H1 (cell line): ENCODE measurements around the gene PLN. TPM values are rescaled to one million over a fixed set of nuclear protein-coding genes. Genes with fewer than 3 reads are reported as not detected.

ENCODE experiments used
- CTCF ChIA-PET: fragments of 300-600 bp; sonication (Branson Sonifier 250); formaldehyde crosslinking; loops from one replicate; lab custom pipeline; 2021; ENCODE audit not compliant: partially characterized antibody; lab: Charles Lee
- POLR2A ChIA-PET: fragments of 300-600 bp; sonication (Branson Sonifier 250); formaldehyde crosslinking; loops from one replicate; lab custom pipeline; 2021; ENCODE audit warnings: inconsistent platforms; ENCODE audit not compliant: partially characterized antibody; lab: Charles Lee
- DNase-seq, 2 experiments: peaks; one replicate each; pipeline versions ENCODE4 v3.0.0 to v3.0.0-alpha.2; 2010 to 2022; ENCODE audit warnings: low spot score in 2 of 2, low read depth in 1 of 2, mixed read lengths in 1 of 2
- FAIRE-seq: peaks from 2 replicates; lab custom pipeline; 2011; peaks lifted over from hg19 to GRCh38; lab: Jason Lieb, UNC
- H2AFZ ChIP-seq: 2 replicates; pipeline ENCODE4 v1.8.1; 2012; ENCODE audit warnings: low read length, inconsistent platforms
- H2AK5ac ChIP-seq: 2 replicates; pipeline ENCODE4 v1.6.1; 2013; ENCODE audit warnings: low read depth, low read length
- H2BK120ac ChIP-seq: replicated peaks from 2 replicates; pipeline ENCODE3; 2013; ENCODE audit warnings: low read depth, low read length, inconsistent platforms
- H2BK12ac ChIP-seq: 2 replicates; pipeline ENCODE4 v1.6.1; 2013; ENCODE audit warnings: low read depth, low read length
- H2BK15ac ChIP-seq: 2 replicates; pipeline ENCODE4 v1.6.1; 2013; ENCODE audit warnings: low read length
- H2BK20ac ChIP-seq: 2 replicates; pipeline ENCODE4 v1.6.1; 2013; ENCODE audit warnings: low read length
- H2BK5ac ChIP-seq: 2 replicates; pipeline ENCODE4 v1.6.1; 2013; ENCODE audit warnings: low read depth, low read length
- H3K14ac ChIP-seq: 2 replicates; pipeline ENCODE4 v1.6.1; 2013; ENCODE audit warnings: inconsistent platforms; ENCODE audit not compliant: insufficient read length
- H3K18ac ChIP-seq: 2 replicates; pipeline ENCODE4 v1.6.1; 2013; ENCODE audit warnings: low read length; ENCODE audit errors: extremely low read depth
- H3K23ac ChIP-seq: 2 replicates; pipeline ENCODE4 v1.6.1; 2013; ENCODE audit warnings: inconsistent platforms; ENCODE audit not compliant: insufficient read length
- H3K23me2 ChIP-seq: 2 replicates; pipeline ENCODE4 v1.6.1; 2013; ENCODE audit warnings: low read depth, low read length
- H3K27ac ChIP-seq: 2 replicates; pipeline ENCODE4 v1.6.1; 2011; ENCODE audit warnings: low read depth, low read length, inconsistent platforms
- H3K27me3 ChIP-seq, 4 experiments: replicated peaks in 1 of 4; 1 replicate in 1 of 4; 2 replicates in 3 of 4; pipeline versions ENCODE4 v1.6.1 to v1.8.1; 2011 to 2013; ENCODE audit warnings: low read length in 3 of 4, mild to moderate bottlenecking in 3 of 4, inconsistent platforms in 2 of 4, mixed read lengths in 2 of 4, moderate library complexity in 1 of 4; ENCODE audit not compliant: control insufficient read depth in 3 of 4, insufficient read depth in 3 of 4; ENCODE audit errors: extremely low read depth in 1 of 4
- H3K36me3 ChIP-seq, 4 experiments: 2 replicates each; pipeline versions ENCODE4 v1.6.1 to v1.8.1; 2011 to 2013; ENCODE audit warnings: mild to moderate bottlenecking in 4 of 4, low read length in 3 of 4, moderate library complexity in 2 of 4, control low read depth in 1 of 4, inconsistent platforms in 1 of 4; ENCODE audit not compliant: insufficient read depth in 4 of 4, control insufficient read depth in 2 of 4
- H3K4ac ChIP-seq: replicated peaks from 2 replicates; pipeline ENCODE3; 2013; ENCODE audit warnings: low read length, low read depth, mixed read lengths, inconsistent platforms; ENCODE audit not compliant: insufficient read length
- H3K4me1 ChIP-seq, 4 experiments: replicated peaks in 1 of 4; 1 replicate in 1 of 4; 2 replicates in 3 of 4; pipeline versions ENCODE4 v1.6.1 to v1.8.1; 2011 to 2013; ENCODE audit warnings: low read length in 3 of 4, inconsistent platforms in 2 of 4, mixed read lengths in 1 of 4; ENCODE audit not compliant: insufficient read depth in 4 of 4, control insufficient read depth in 3 of 4
- H3K4me2 ChIP-seq, 2 experiments: 2 replicates each; pipeline versions ENCODE4 v1.6.1 to v1.8.1; 2011 to 2013; ENCODE audit warnings: low read depth in 2 of 2, low read length in 2 of 2, control low read depth in 1 of 2, inconsistent platforms in 1 of 2, mild to moderate bottlenecking in 1 of 2; ENCODE audit not compliant: insufficient read depth in 1 of 2
- H3K4me3 ChIP-seq, 4 experiments: fragments of 200-600, 300-600 bp in 1 of 4; sonication (generic), shearing (Covaris generic), sonication (Bioruptor Twin) in 1 of 4; 2 replicates each; pipeline versions ENCODE4 v1.5.1 to v1.8.1; 2011 to 2016; ENCODE audit warnings: low read length in 4 of 4, low read depth in 3 of 4, control low read depth in 2 of 4, inconsistent platforms in 2 of 4, mild to moderate bottlenecking in 2 of 4, mixed read lengths in 1 of 4, moderate library complexity in 1 of 4; ENCODE audit not compliant: insufficient read depth in 2 of 4; ENCODE audit errors: extremely low read depth in 1 of 4
- H3K56ac ChIP-seq: replicated peaks from 2 replicates; pipeline ENCODE3; 2013; ENCODE audit warnings: low read depth, mild to moderate bottlenecking, mixed read lengths, low read length, inconsistent platforms; ENCODE audit not compliant: insufficient read length
- H3K79me1 ChIP-seq: 2 replicates; pipeline ENCODE4 v1.6.1; 2013; ENCODE audit warnings: low read depth, low read length, control low read depth
- H3K79me2 ChIP-seq, 2 experiments: 2 replicates each; pipeline versions ENCODE4 v1.6.1 to v1.8.1; 2012 to 2013; ENCODE audit warnings: low read length in 2 of 2, mild to moderate bottlenecking in 2 of 2, inconsistent platforms in 1 of 2; ENCODE audit not compliant: insufficient read depth in 2 of 2, control insufficient read depth in 1 of 2
- H3K9ac ChIP-seq, 4 experiments: replicated peaks in 1 of 4; 1 replicate in 1 of 4; 2 replicates in 3 of 4; pipeline versions ENCODE4 v1.6.1 to v1.8.1; 2011 to 2013; ENCODE audit warnings: low read depth in 3 of 4, low read length in 3 of 4, control low read depth in 2 of 4, mild to moderate bottlenecking in 2 of 4, moderate library complexity in 2 of 4, inconsistent platforms in 1 of 4; ENCODE audit errors: extremely low read depth in 1 of 4
- H3K9me3 ChIP-seq, 2 experiments: 2 replicates each; pipeline versions ENCODE4 v1.6.1 to v1.8.1; 2012 to 2013; ENCODE audit warnings: mild to moderate bottlenecking in 2 of 2, moderate library complexity in 2 of 2, control low read depth in 1 of 2, inconsistent platforms in 1 of 2, low read depth in 1 of 2, low read length in 1 of 2, mixed read lengths in 1 of 2; ENCODE audit not compliant: insufficient read depth in 2 of 2
- H4K20me1 ChIP-seq, 2 experiments: replicated peaks in 1 of 2; 2 replicates each; pipeline versions ENCODE3 to v1.8.1; 2011 to 2013; ENCODE audit warnings: inconsistent platforms in 2 of 2, low read length in 2 of 2, mild to moderate bottlenecking in 1 of 2; ENCODE audit not compliant: insufficient read depth in 2 of 2, control insufficient read depth in 1 of 2
- H4K5ac ChIP-seq: 2 replicates; pipeline ENCODE4 v1.6.1; 2013; ENCODE audit warnings: low read length, low read depth, mixed read lengths, inconsistent platforms; ENCODE audit not compliant: insufficient read length
- H4K8ac ChIP-seq: 2 replicates; pipeline ENCODE4 v1.8.0; 2013; ENCODE audit warnings: mild to moderate bottlenecking, moderate library complexity, low read length, inconsistent platforms; ENCODE audit not compliant: insufficient read depth; ENCODE audit errors: extremely low read depth
- H4K91ac ChIP-seq: replicated peaks from 2 replicates; pipeline ENCODE3; 2013; ENCODE audit warnings: low read length, mixed read lengths, inconsistent platforms; ENCODE audit not compliant: insufficient read length
- CEBPB ChIP-seq: IDR thresholded peaks from 2 replicates; pipeline ENCODE4 v1.6.1; 2012; ENCODE audit warnings: low read depth, low read length
- CTBP2 ChIP-seq: IDR thresholded peaks from 2 replicates; pipeline ENCODE4 v1.7.0; 2011; ENCODE audit warnings: borderline replicate concordance, mild to moderate bottlenecking, moderate library complexity, mixed read lengths, low read length; ENCODE audit not compliant: insufficient read depth, insufficient read length
- EZH2 ChIP-seq: fragments of 200-600 bp; sonication (generic); IDR thresholded peaks from 2 replicates; pipeline ENCODE4 v1.7.1; 2012; ENCODE audit warnings: low read depth, mild to moderate bottlenecking, moderate library complexity, low read length, inconsistent platforms; ENCODE audit not compliant: severe bottlenecking
- JUN ChIP-seq: IDR thresholded peaks from 2 replicates; pipeline ENCODE4 v1.6.1; 2011; ENCODE audit warnings: low read depth, mild to moderate bottlenecking, improper control_type of control experiment, low read length
- SIX5 ChIP-seq: IDR thresholded peaks from 2 replicates; pipeline ENCODE4 v1.6.1; 2011; ENCODE audit warnings: mild to moderate bottlenecking, low read depth, low read length
- WGBS, 2 experiments: shearing (Covaris generic) in 1 of 2; methylation state at CpG; one replicate each; pipeline versions ENCODE4 v1.1.6 to v1.1.7; 2013 to 2015; ENCODE audit warnings: low lambda C conversion rate in 2 of 2, mixed read lengths in 2 of 2, inconsistent platforms in 1 of 2, low coverage in 1 of 2, missing lambda C conversion rate in 1 of 2; ENCODE audit not compliant: insufficient replicate concordance in 2 of 2, insufficient coverage in 1 of 2, insufficient read length in 1 of 2; ENCODE audit errors: extremely low coverage in 1 of 2, missing lambda C conversion rate in 1 of 2; 5-methylcytosine and 5-hydroxymethylcytosine counted together
- polyA plus RNA-seq, 7 experiments: library from polyadenylated mRNA; depleted of rRNA in 3 of 7; stranded (reverse) in 5 of 7; unstranded in 2 of 7; fragments of >200 nt in 5 of 7; fragments of 200-250 nt in 2 of 7; gene quantifications; 1 replicate in 5 of 7; 2 replicates in 1 of 7; 4 replicates in 1 of 7; pipeline versions ENCODE4 v1.2.1 to v1.2.3, GENCODE V29; 2011 to 2013; ENCODE audit warnings: missing spikeins in 2 of 7, mixed read lengths in 2 of 7
- total RNA-seq: library from RNA; stranded (reverse); fragmentation: NEBNext Ultra II Directional; extraction: Animal tissue kit (Norgen Biotek cat#: 25700); gene quantifications from 2 replicates; pipeline ENCODE4 v1.2.1, GENCODE V29; 2021

PLN gene
- total and polyA plus RNA-seq, 2 of the 8 experiments (the other 6 are each of a cell fraction or from before 2014, with no cell fraction given): not detected

GRCh38 chr6:118501099-118501498 is 47.0 kb upstream of the PLN start:
- Histone ChIP-seq H3K56ac (no peak overlapping the region), H3K9me3 (peaks cover 4 to 5% of the 10 kb centered on the region in 2 experiments; a peak in 2 of 4 replicates), H4K5ac (no peak overlapping the region), H3K27ac (no peak overlapping the region; the same call in 1 of the 2 replicates), H3K23me2 (no peaks in the 10 kb centered on the region), H2AK5ac (no peak overlapping the region), H3K23ac (no peak overlapping the region), H2BK20ac (no peak overlapping the region), H4K20me1 (no peaks in the 10 kb centered on the region), H3K27me3 (no peaks in the 10 kb centered on the region), H3K9ac (no peak overlapping the region), H2BK12ac (no peak overlapping the region), H3K79me1 (peaks cover 2% of the 10 kb centered on the region; the same call in 1 of the 2 replicates), H2BK5ac (no peak overlapping the region), H2BK15ac (no peak overlapping the region), H3K4me3 (no peak overlapping the region), H4K91ac (no peak overlapping the region), H3K79me2 (no peaks in the 10 kb centered on the region), H2BK120ac (no peak overlapping the region), H3K4me2 (no peak overlapping the region), H3K4ac (no peak overlapping the region), H3K4me1 (no peaks in the 10 kb centered on the region), H4K8ac (no peak overlapping the region), H3K36me3 (no peaks in the 10 kb centered on the region), H3K18ac (no peak overlapping the region), H3K14ac (no peak overlapping the region), H2AFZ (no peak overlapping the region)
- DNase-seq: no peak
- WGBS, 2 experiments: 95% methylated on average over 5 of the region's 5 CpGs; no CpG with 5 or more reads in 1 of the 2 experiments
- TF ChIP-seq CEBPB: no peak
- TF ChIP-seq CTBP2: no peak
- TF ChIP-seq EZH2: no peak
- TF ChIP-seq SIX5: no peak
- TF ChIP-seq JUN: no peak
- FAIRE-seq: no peak
- ChIA-PET CTCF (interaction anchor here (0.7 to 2.6 kb wide), 2 partner anchors 80 to 217 kb away, joined by 3 to 13 read pairs; no protein-coding TSS in a partner anchor), POLR2A (no interaction called here)
